ENCODE results near the gene PTPN20.

Gene PTPN20

GRCh38 chr10:47049906-47050305 lies 138.7 kb downstream of the PTPN20 start:
- no peak for DNase-seq

- DNase-seq: no peak
Measured at GRCh38 chr10:47050618-47051455, 139.6 kb downstream of the PTPN20 start.

GRCh38 chr10:47051741-47052238 lies 140.6 kb downstream of the PTPN20 start:
- DNase-seq: no peak
